Astrocyte (in vitro differentiated cells and primary cell): ENCODE data around the gene MEGF11.

ENCODE experiments used
- EZH2 ChIP-seq: IDR thresholded peaks from 2 replicates; pipeline ENCODE4 v1.6.1; 2012; ENCODE audit warnings: mild to moderate bottlenecking, low read length, inconsistent platforms; ENCODE audit not compliant: insufficient read depth
- TF ChIP-seq, protein P1 (sequence below): IDR thresholded peaks from 2 replicates; pipeline ENCODE4 v1.5.1; 2011; ENCODE audit warnings: low read depth, mild to moderate bottlenecking, inconsistent platforms, low read length, moderate library complexity; ENCODE audit not compliant: insufficient read depth

DNA sequence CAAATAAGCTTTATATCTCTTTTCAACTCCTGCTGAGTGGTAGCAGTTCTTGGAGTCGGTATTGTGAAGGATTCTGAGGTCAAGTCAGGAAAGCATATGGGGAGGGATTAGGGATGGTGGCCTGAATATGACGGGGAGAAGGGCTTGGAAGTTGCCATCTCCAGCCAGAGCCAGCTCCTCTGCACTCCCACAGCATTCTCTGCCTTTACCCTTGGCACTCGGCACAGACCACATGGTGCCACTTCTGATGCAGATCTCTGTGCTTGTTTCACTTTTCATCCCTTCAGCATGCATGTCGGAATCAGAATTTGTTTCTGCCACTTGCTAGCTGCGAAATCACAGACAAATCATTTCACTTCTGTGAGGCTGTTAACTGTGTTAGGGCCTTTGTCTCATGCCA, 331.8 kb downstream of the MEGF11 start:
- TF ChIP-seq, protein P1, sequence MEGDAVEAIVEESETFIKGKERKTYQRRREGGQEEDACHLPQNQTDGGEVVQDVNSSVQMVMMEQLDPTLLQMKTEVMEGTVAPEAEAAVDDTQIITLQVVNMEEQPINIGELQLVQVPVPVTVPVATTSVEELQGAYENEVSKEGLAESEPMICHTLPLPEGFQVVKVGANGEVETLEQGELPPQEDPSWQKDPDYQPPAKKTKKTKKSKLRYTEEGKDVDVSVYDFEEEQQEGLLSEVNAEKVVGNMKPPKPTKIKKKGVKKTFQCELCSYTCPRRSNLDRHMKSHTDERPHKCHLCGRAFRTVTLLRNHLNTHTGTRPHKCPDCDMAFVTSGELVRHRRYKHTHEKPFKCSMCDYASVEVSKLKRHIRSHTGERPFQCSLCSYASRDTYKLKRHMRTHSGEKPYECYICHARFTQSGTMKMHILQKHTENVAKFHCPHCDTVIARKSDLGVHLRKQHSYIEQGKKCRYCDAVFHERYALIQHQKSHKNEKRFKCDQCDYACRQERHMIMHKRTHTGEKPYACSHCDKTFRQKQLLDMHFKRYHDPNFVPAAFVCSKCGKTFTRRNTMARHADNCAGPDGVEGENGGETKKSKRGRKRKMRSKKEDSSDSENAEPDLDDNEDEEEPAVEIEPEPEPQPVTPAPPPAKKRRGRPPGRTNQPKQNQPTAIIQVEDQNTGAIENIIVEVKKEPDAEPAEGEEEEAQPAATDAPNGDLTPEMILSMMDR, result no peak
- TF ChIP-seq EZH2, result no peak
